Loucy (cell line): ENCODE measurements around the gene DISC1.

Source experiments
- H2AFZ ChIP-seq: fragments of 200-600 bp; sonication (generic); 2 replicates; pipeline ENCODE4 v1.6.0; 2016; ENCODE audit warnings: antibody characterized with exemption, mild to moderate bottlenecking, low read length, moderate library complexity
- H3F3A ChIP-seq: fragments of 200-600 bp; 2 replicates; pipeline ENCODE4 v1.6.0; 2016; ENCODE audit warnings: antibody characterized with exemption, low read depth, mild to moderate bottlenecking
- H3K27me3 ChIP-seq: fragments of 200-600 bp; sonication (generic); 2 replicates; pipeline ENCODE4 v1.6.1; 2014; ENCODE audit warnings: low read length, mild to moderate bottlenecking; ENCODE audit not compliant: insufficient read depth, poor library complexity, severe bottlenecking
- H3K36me3 ChIP-seq: fragments of 200-600 bp; sonication (generic); 2 replicates; pipeline ENCODE4 v1.6.1; 2016; ENCODE audit warnings: low read length; ENCODE audit not compliant: insufficient read depth
- H3K4me1 ChIP-seq: fragments of 200-600 bp; sonication (generic); 2 replicates; pipeline ENCODE4 v1.5.1; 2014; ENCODE audit warnings: low read length, mild to moderate bottlenecking; ENCODE audit not compliant: insufficient read depth, poor library complexity, severe bottlenecking
- H3K4me2 ChIP-seq: fragments of 200-600 bp; sonication (generic); 2 replicates; pipeline ENCODE4 v1.6.0; 2014; ENCODE audit warnings: antibody characterized with exemption, low read length, low read depth, mild to moderate bottlenecking; ENCODE audit not compliant: poor library complexity, severe bottlenecking
- H3K4me3 ChIP-seq: fragments of 200-600 bp; sonication (generic); 2 replicates; pipeline ENCODE4 v1.5.1; 2014; ENCODE audit warnings: low read length, mild to moderate bottlenecking, mixed read lengths; ENCODE audit not compliant: poor library complexity, severe bottlenecking
- H3K79me2 ChIP-seq: fragments of 200-600 bp; sonication (generic); 2 replicates; pipeline ENCODE4 v1.6.1; 2014; ENCODE audit warnings: low read length; ENCODE audit not compliant: insufficient read depth
- H3K9ac ChIP-seq: fragments of 200-600 bp; sonication (generic); 2 replicates; pipeline ENCODE4 v1.6.0; 2014; ENCODE audit warnings: mild to moderate bottlenecking, low read depth, low read length, moderate library complexity; ENCODE audit not compliant: poor library complexity, severe bottlenecking
- H3K9me2 ChIP-seq: fragments of 200-600 bp; sonication (generic); replicated peaks from 2 replicates; pipeline ENCODE4 v1.6.1; 2016; ENCODE audit warnings: low read depth, low read length, mixed read lengths
- H3K9me3 ChIP-seq: fragments of 200-600 bp; sonication (generic); 2 replicates; pipeline ENCODE4 v1.6.1; 2014; ENCODE audit warnings: mild to moderate bottlenecking, antibody characterized with exemption, low read length, low read depth; ENCODE audit not compliant: insufficient read depth
- H4K20me1 ChIP-seq: fragments of 200-600 bp; sonication (generic); 2 replicates; pipeline ENCODE4 v1.6.0; 2014; ENCODE audit warnings: antibody characterized with exemption, low read length, mild to moderate bottlenecking; ENCODE audit not compliant: insufficient read depth, poor library complexity, severe bottlenecking
- CTCF ChIP-seq: fragments of 200-600 bp; sonication (generic); conservative IDR thresholded peaks from 2 replicates; pipeline ENCODE4 v1.5.1; 2014; ENCODE audit warnings: mild to moderate bottlenecking, antibody characterized with exemption, low read length
- EZH2phosphoT487 ChIP-seq: fragments of 200-600 bp; IDR thresholded peaks from 2 replicates; pipeline ENCODE4 v1.6.1; 2018; ENCODE audit warnings: antibody characterized with exemption, mild to moderate bottlenecking, moderate library complexity, borderline replicate concordance

Gene DISC1

DNA sequence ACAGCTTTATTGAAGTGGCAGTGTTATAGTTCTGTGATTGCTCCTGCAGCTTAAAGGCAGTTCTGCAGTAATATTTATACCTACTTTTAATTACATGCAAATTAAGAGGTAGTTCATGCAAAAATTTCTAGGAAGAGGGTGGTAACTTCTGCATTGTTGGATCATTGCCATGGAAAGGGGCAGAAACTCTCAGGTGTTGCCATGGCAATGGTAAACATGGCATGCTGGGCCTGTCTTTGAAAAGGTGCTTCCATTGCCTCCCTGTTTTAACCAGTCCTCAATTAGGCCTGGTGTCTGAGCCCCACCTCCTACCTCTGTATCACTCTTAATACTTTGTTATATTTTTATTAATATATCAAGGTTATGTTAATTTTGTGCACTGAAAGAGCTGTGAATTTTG is 104.7 kb downstream of the DISC1 start:
- no peaks in the 10 kb centered on the region for H3K9me2 ChIP-seq
- H3K9ac ChIP-seq: no peak overlapping the region
- H3K4me3 ChIP-seq: no peak overlapping the region
- H3K36me3 ChIP-seq: no peaks in the 10 kb centered on the region
- H3K4me2 ChIP-seq: no peak overlapping the region
- H3F3A ChIP-seq: no peaks in the 10 kb centered on the region
- no peak overlapping the region for H2AFZ ChIP-seq
- H4K20me1 ChIP-seq: no peaks in the 10 kb centered on the region
- no peaks in the 10 kb centered on the region for H3K27me3 ChIP-seq
- H3K4me1 ChIP-seq: peaks cover 2% of the 10 kb centered on the region
- TF ChIP-seq EZH2phosphoT487: no peak
- TF ChIP-seq CTCF: no peak
- H3K79me2 ChIP-seq: peaks cover 9% of the 10 kb centered on the region; the same call in 1 of the 2 replicates
- H3K9me3 ChIP-seq: no peaks in the 10 kb centered on the region; the same call in 1 of the 2 replicates

GRCh38 chr1:231733063-231733462 is 106.5 kb downstream of the DISC1 start:
- Histone ChIP-seq H4K20me1 (no peaks in the 10 kb centered on the region), H3K36me3 (no peaks in the 10 kb centered on the region), H3K9me3 (no peaks in the 10 kb centered on the region; the same call in 1 of the 2 replicates), H3K9me2 (no peaks in the 10 kb centered on the region), H3K4me1 (no peaks in the 10 kb centered on the region), H3K27me3 (no peaks in the 10 kb centered on the region), H3K4me3 (no peak overlapping the region), H3K79me2 (peaks cover 9% of the 10 kb centered on the region; the same call in 1 of the 2 replicates), H3F3A (no peaks in the 10 kb centered on the region), H3K4me2 (no peak overlapping the region), H2AFZ (no peak overlapping the region), H3K9ac (no peak overlapping the region)
- TF ChIP-seq EZH2phosphoT487 (no peak), CTCF (no peak)

- no peak overlapping the region for H3K4me2 ChIP-seq
These were observed 107.1 kb downstream of the DISC1 start for GRCh38 chr1:231733672-231734071.

More at GRCh38 chr1:231733672-231734071, 107.1 kb downstream of the DISC1 start:
- Histone ChIP-seq H3K36me3 (no peaks in the 10 kb centered on the region), H4K20me1 (no peaks in the 10 kb centered on the region), H2AFZ (no peak overlapping the region), H3K9me2 (no peaks in the 10 kb centered on the region), H3K9me3 (no peaks in the 10 kb centered on the region; the same call in 1 of the 2 replicates), H3F3A (no peaks in the 10 kb centered on the region), H3K9ac (no peak overlapping the region), H3K27me3 (no peaks in the 10 kb centered on the region), H3K79me2 (peaks cover 9% of the 10 kb centered on the region; the same call in 1 of the 2 replicates), H3K4me3 (no peak overlapping the region), H3K4me1 (no peaks in the 10 kb centered on the region)
- no peak for TF ChIP-seq CTCF
- no peak for TF ChIP-seq EZH2phosphoT487
